WERI-Rb-1 (cell line): Measurements from ENCODE around the gene ANO3.

ENCODE experiments used
- DNase-seq: peaks from one replicate; pipeline ENCODE4 v3.0.0-alpha.2; 2020
- H3K27ac ChIP-seq: fragments of 250-450 bp; sonication (Bioruptor Pico); 2 replicates; pipeline ENCODE4 v1.5.1; 2020; ENCODE audit warnings: mild to moderate bottlenecking, moderate library complexity
- H3K27me3 ChIP-seq: fragments of 250-450 bp; sonication (Bioruptor Pico); 2 replicates; pipeline ENCODE4 v1.5.1; 2021; ENCODE audit warnings: mild to moderate bottlenecking, low read depth, moderate library complexity; ENCODE audit not compliant: insufficient read depth, severe bottlenecking
- H3K36me3 ChIP-seq: fragments of 250-450 bp; sonication (Bioruptor Pico); 2 replicates; pipeline ENCODE4 v1.5.1; 2020; ENCODE audit warnings: mild to moderate bottlenecking, moderate library complexity
- H3K4me3 ChIP-seq: 2 replicates; pipeline ENCODE4 v1.5.1; 2011; ENCODE audit warnings: low read depth, mild to moderate bottlenecking, control low read depth, low read length
- H3K9me3 ChIP-seq: fragments of 250-450 bp; sonication (Bioruptor Pico); 2 replicates; pipeline ENCODE4 v1.5.1; 2021; ENCODE audit warnings: mild to moderate bottlenecking, moderate library complexity; ENCODE audit not compliant: severe bottlenecking
- TF ChIP-seq, protein P1 (sequence below): IDR thresholded peaks from 2 replicates; pipeline ENCODE4 v1.5.1; 2011; ENCODE audit warnings: low read depth, mild to moderate bottlenecking, control low read depth, inconsistent platforms, low read length

Gene ANO3

DNA sequence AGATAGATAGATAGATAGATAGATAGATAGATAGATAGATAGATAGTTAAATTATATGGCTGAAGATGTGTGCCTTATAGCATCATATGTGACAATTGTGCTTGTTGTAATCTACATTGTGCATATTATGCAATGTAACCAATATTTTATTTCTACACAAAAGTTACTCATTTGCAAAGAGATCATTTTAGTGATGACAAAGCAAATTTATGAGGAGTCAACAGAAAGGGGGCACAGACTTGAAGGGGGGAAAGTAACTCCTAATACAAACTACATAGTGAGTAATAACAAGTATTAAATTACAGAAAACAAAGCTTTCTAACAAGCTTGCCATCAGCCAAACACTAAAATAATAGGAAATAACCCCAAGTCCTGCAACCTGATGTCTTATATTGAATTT lies 133.3 kb downstream of the ANO3 start:
- H3K4me3 ChIP-seq, result no peak overlapping the region
- no peaks in the 10 kb centered on the region for H3K9me3 ChIP-seq
- no peaks in the 10 kb centered on the region for H3K27me3 ChIP-seq
- TF ChIP-seq, protein P1, sequence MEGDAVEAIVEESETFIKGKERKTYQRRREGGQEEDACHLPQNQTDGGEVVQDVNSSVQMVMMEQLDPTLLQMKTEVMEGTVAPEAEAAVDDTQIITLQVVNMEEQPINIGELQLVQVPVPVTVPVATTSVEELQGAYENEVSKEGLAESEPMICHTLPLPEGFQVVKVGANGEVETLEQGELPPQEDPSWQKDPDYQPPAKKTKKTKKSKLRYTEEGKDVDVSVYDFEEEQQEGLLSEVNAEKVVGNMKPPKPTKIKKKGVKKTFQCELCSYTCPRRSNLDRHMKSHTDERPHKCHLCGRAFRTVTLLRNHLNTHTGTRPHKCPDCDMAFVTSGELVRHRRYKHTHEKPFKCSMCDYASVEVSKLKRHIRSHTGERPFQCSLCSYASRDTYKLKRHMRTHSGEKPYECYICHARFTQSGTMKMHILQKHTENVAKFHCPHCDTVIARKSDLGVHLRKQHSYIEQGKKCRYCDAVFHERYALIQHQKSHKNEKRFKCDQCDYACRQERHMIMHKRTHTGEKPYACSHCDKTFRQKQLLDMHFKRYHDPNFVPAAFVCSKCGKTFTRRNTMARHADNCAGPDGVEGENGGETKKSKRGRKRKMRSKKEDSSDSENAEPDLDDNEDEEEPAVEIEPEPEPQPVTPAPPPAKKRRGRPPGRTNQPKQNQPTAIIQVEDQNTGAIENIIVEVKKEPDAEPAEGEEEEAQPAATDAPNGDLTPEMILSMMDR, result no peak
- no peak overlapping the region for H3K27ac ChIP-seq
- H3K36me3 ChIP-seq, result no peaks in the 10 kb centered on the region
- DNase-seq, result no peak

DNA sequence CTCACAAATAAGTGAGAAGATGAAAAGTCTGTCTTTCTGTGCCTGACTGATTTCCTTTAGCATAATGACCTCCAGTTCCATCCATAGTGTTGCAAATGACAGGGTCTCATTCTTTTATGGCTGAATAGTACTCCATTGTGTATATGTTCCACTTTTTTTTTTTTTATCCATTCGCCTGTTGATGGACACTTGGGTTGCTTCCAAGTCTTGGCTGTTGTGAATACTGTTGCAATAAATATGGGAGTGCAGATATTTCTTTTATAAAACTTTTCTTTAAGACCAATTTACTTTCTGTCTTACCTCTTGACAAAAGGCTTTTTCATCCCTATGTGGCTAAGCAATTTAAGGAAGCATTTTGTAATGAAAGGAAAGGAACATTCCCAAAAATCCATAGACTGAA lies 135.6 kb downstream of the ANO3 start:
- no peak overlapping the region for H3K4me3 ChIP-seq
- H3K36me3 ChIP-seq, result no peaks in the 10 kb centered on the region
- TF ChIP-seq, protein P1, result no peak
- no peaks in the 10 kb centered on the region for H3K27me3 ChIP-seq
- H3K27ac ChIP-seq, result no peak overlapping the region
- H3K9me3 ChIP-seq, result no peaks in the 10 kb centered on the region
- no peak for DNase-seq

DNA sequence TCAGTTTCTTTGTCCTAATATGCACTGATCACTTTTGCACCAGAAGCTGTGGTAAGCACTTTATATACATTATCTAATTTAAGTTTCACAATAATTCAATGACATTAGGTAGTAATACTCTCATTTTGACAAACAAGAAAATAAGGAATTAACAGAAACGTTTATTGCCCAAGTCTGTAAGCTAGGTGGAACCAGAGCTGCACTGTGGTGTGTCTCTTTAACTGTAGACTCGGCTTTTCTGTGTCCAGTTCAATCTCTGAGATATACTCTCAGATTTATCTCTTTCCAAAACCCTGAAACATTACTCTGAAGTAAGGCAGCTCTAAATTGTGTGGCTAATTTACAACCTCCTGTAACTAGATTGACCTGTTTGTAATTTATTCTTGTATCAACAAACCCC lies 139.1 kb downstream of the ANO3 start:
- DNase-seq, result no peak
- Histone ChIP-seq H3K36me3 (no peaks in the 10 kb centered on the region), H3K27ac (no peak overlapping the region), H3K27me3 (no peaks in the 10 kb centered on the region), H3K9me3 (no peaks in the 10 kb centered on the region), H3K4me3 (no peak overlapping the region)
- TF ChIP-seq, protein P1, result no peak

DNA sequence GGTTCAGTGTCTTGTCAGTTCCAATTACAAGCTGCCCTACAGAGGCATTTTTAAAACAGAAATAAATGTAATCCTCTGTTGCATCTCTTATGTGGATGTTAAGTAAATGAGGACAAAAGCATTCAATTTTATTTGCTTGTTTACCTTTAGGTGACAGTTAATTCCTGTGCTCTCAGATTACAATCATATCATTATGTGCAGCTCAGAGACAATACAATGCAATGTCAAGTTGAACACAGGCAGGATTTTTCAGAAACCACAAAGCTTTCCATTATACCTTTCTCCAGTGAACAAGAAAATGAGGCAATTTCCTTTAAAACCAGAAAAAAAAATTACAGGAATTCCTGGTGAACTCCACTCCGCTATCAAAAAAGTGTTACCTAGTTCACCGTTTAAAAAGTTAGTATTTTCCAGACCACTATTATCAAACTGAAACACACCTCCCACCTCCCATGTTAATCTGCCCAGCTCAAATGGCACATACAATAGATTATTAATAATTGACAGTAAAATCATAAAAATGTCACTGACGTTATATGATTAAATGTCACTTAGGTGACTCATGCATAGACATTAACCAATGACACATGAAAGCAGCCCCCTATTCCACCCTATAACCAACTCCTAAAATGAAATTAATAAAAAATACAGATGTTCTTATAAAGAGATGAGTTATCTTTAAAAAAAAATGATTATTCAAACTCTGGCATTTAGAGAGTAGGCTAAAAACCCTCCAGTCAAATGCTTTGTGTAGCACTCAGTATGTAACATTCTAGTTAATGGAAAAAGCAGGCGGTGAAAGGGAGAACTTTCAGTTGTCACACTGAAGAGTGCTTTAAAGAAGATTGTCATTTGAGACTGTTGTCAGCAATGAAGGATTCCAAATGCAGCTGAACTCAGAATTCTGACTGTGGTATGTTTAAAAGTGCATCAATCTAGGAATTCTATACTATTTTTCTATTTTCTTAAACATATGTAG lies 141.6 kb downstream of the ANO3 start:
- Histone ChIP-seq H3K36me3 (no peaks in the 10 kb centered on the region), H3K9me3 (no peaks in the 10 kb centered on the region), H3K27me3 (no peaks in the 10 kb centered on the region), H3K27ac (no peak overlapping the region), H3K4me3 (no peak overlapping the region)
- DNase-seq, result no peak
- TF ChIP-seq, protein P1, result no peak

DNA sequence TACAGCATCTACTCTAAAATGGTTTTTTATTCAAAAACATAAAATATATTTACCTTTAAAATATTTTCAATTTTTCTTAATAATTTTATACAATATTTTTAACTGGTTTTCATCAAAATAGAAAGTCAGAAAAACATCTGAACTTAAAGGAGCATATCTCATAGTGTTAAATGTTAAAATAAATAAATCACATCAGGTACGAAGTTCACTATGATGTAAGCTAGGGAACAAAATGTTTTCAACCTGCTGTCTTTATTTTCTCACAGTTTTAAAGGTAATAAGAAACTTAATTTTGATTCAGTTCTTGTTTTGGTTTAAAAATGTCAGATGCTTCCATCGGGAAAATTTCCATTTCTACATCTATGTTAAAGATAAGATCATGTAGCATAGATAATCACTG lies 142.5 kb downstream of the ANO3 start:
- TF ChIP-seq, protein P1, result no peak
- Histone ChIP-seq H3K27ac (no peak overlapping the region), H3K36me3 (no peaks in the 10 kb centered on the region), H3K9me3 (no peaks in the 10 kb centered on the region), H3K27me3 (no peaks in the 10 kb centered on the region), H3K4me3 (no peak overlapping the region)
- no peak for DNase-seq

DNA sequence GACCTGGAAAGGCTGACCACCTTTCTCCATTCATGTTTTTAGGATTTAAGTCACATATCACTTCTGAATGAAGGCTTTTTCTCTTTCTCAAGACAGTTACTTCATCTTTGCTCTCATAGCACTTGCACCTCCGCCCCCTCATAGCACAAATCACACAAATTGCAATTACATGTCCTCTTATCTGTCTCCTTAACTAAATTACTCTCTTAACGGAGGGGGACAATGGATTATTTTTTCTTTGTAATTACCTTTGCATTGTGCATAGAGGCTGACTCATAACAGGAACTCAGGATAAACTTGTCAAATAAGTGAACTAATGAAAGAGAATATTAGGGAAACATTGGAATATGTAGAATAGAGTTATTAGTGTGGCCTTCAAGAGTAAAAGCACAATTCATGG lies 145.5 kb downstream of the ANO3 start:
- DNase-seq, result no peak
- H3K27me3 ChIP-seq, result peaks cover 3% of the 10 kb centered on the region
- no peak overlapping the region for H3K4me3 ChIP-seq
- H3K27ac ChIP-seq, result no peak overlapping the region
- TF ChIP-seq, protein P1, result no peak
- H3K36me3 ChIP-seq, result no peaks in the 10 kb centered on the region
- no peaks in the 10 kb centered on the region for H3K9me3 ChIP-seq
